OCI-LY1 (cell line): ENCODE measurements around the gene TTC28.
"Not testable (repeated sequence)": the region's sequence is repeated elsewhere in the genome, so short reads cannot be mapped to it uniquely, and the experiment has no call there.

Source experiments
- H2AFZ ChIP-seq: fragments of 200-600 bp; sonication (generic), shearing (Covaris generic); 2 replicates; pipeline ENCODE4 v1.6.0; 2014; ENCODE audit warnings: antibody characterized with exemption, mild to moderate bottlenecking, low read length
- H3F3A ChIP-seq: fragments of 200-600 bp; sonication (generic), shearing (Covaris generic); 2 replicates; pipeline ENCODE4 v1.6.0; 2014; ENCODE audit warnings: mild to moderate bottlenecking, antibody characterized with exemption, low read length, moderate library complexity; ENCODE audit not compliant: insufficient read depth
- H3K27ac ChIP-seq: fragments of 200-600 bp; sonication (generic); 2 replicates; pipeline ENCODE4 v1.5.1; 2014; ENCODE audit warnings: low read length, mixed run types, mild to moderate bottlenecking, low read depth; ENCODE audit not compliant: poor library complexity, severe bottlenecking
- H3K27me3 ChIP-seq: fragments of 200-600 bp; sonication (generic); 2 replicates; pipeline ENCODE4 v1.6.0; 2014; ENCODE audit warnings: antibody characterized with exemption, mild to moderate bottlenecking, low read length, moderate library complexity; ENCODE audit not compliant: insufficient read depth
- H3K36me3 ChIP-seq: fragments of 200-600 bp; sonication (generic); 2 replicates; pipeline ENCODE4 v1.6.1; 2014; ENCODE audit warnings: mild to moderate bottlenecking, antibody characterized with exemption, low read length, moderate library complexity, mixed read lengths; ENCODE audit not compliant: insufficient read depth
- H3K4me1 ChIP-seq: fragments of 200-600 bp; sonication (generic); 2 replicates; pipeline ENCODE4 v1.5.1; 2014; ENCODE audit warnings: mild to moderate bottlenecking, low read length, moderate library complexity; ENCODE audit not compliant: insufficient read depth, severe bottlenecking
- H3K4me2 ChIP-seq: fragments of 200-600 bp; sonication (generic), shearing (Covaris generic); 2 replicates; pipeline ENCODE4 v1.6.1; 2014; ENCODE audit warnings: low read length
- H3K4me3 ChIP-seq: fragments of 200-600 bp; sonication (generic); 2 replicates; pipeline ENCODE4 v1.5.1; 2014; ENCODE audit warnings: low read length, low read depth, mild to moderate bottlenecking, mixed read lengths; ENCODE audit not compliant: poor library complexity, severe bottlenecking
- H3K79me2 ChIP-seq: fragments of 200-600 bp; shearing (Covaris generic); 2 replicates; pipeline ENCODE4 v1.6.1; 2016; ENCODE audit warnings: mixed run types, low read length, mixed read lengths; ENCODE audit not compliant: insufficient read depth
- H3K9ac ChIP-seq: fragments of 200-600 bp; sonication (generic), shearing (Covaris generic); 2 replicates; pipeline ENCODE4 v1.6.1; 2014; ENCODE audit warnings: mild to moderate bottlenecking, low read length, mixed read lengths
- H3K9me2 ChIP-seq: fragments of 200-600 bp; sonication (generic), shearing (Covaris generic); 2 replicates; pipeline ENCODE4 v1.6.1; 2014; ENCODE audit warnings: low read depth, mild to moderate bottlenecking, low read length, mixed read lengths
- H3K9me3 ChIP-seq: fragments of 200-600 bp; shearing (Covaris generic); 2 replicates; pipeline ENCODE4 v1.6.1; 2014; ENCODE audit warnings: low read length, mixed read lengths
- H4K20me1 ChIP-seq: fragments of 200-600 bp; sonication (generic), shearing (Covaris generic); 2 replicates; pipeline ENCODE4 v1.6.0; 2016; ENCODE audit warnings: mild to moderate bottlenecking, low read length; ENCODE audit not compliant: insufficient read depth
- EZH2 ChIP-seq: fragments of 200-600 bp; sonication (generic), shearing (Covaris generic); IDR thresholded peaks from 2 replicates; pipeline ENCODE4 v1.8.0; 2017; ENCODE audit warnings: borderline replicate concordance, mixed run types, mild to moderate bottlenecking, antibody characterized with exemption, low read length, moderate library complexity, mixed read lengths
- TF ChIP-seq, protein P1 (sequence below): fragments of 200-600 bp; sonication (generic), shearing (Covaris generic); IDR thresholded peaks from 2 replicates; pipeline ENCODE4 v1.5.1; 2017; ENCODE audit warnings: mild to moderate bottlenecking, antibody characterized with exemption, low read length, moderate library complexity, mixed read lengths

Gene TTC28

DNA sequence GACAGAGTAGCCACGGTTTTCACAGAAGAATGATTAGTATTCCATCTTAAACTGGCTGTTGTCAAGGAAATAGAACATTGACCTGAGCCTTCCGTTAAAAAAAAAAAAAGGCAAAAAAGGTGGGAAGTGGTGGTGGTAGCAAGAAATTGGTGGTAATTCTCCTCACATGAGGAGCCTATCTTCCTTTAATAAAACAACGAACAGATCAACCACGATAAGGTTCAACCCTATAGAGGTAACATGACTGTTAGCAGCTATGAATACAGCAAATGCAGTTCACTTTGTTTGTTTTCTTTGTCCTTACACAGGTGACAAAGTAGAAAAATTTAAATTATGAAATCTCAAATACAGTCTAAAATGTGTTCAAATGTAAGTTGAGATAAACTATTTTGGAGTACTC is 181.6 kb downstream of the TTC28 start:
- H3K9ac ChIP-seq = no peak overlapping the region
- H4K20me1 ChIP-seq = no peaks in the 10 kb centered on the region
- no peaks in the 10 kb centered on the region for H3K36me3 ChIP-seq
- H3K4me3 ChIP-seq = no peak overlapping the region
- TF ChIP-seq, protein P1, sequence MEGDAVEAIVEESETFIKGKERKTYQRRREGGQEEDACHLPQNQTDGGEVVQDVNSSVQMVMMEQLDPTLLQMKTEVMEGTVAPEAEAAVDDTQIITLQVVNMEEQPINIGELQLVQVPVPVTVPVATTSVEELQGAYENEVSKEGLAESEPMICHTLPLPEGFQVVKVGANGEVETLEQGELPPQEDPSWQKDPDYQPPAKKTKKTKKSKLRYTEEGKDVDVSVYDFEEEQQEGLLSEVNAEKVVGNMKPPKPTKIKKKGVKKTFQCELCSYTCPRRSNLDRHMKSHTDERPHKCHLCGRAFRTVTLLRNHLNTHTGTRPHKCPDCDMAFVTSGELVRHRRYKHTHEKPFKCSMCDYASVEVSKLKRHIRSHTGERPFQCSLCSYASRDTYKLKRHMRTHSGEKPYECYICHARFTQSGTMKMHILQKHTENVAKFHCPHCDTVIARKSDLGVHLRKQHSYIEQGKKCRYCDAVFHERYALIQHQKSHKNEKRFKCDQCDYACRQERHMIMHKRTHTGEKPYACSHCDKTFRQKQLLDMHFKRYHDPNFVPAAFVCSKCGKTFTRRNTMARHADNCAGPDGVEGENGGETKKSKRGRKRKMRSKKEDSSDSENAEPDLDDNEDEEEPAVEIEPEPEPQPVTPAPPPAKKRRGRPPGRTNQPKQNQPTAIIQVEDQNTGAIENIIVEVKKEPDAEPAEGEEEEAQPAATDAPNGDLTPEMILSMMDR = no peak
- no peak for TF ChIP-seq EZH2
- H3K9me2 ChIP-seq = no peaks in the 10 kb centered on the region
- H3K9me3 ChIP-seq = no peaks in the 10 kb centered on the region
- H3K27me3 ChIP-seq = no peaks in the 10 kb centered on the region
- no peaks in the 10 kb centered on the region for H3F3A ChIP-seq
- H3K27ac ChIP-seq = no peak overlapping the region
- no peak overlapping the region for H3K4me2 ChIP-seq
- no peak overlapping the region for H2AFZ ChIP-seq
- no peaks in the 10 kb centered on the region for H3K79me2 ChIP-seq
- no peaks in the 10 kb centered on the region for H3K4me1 ChIP-seq

GRCh38 chr22:28497188-28497587 is 182.5 kb downstream of the TTC28 start:
- no peaks in the 10 kb centered on the region for H3K4me1 ChIP-seq
- H3K9ac ChIP-seq = no peak overlapping the region
- H3K79me2 ChIP-seq = no peaks in the 10 kb centered on the region
- no peaks in the 10 kb centered on the region for H3K9me3 ChIP-seq
- no peaks in the 10 kb centered on the region for H3K36me3 ChIP-seq
- TF ChIP-seq EZH2 = no peak
- TF ChIP-seq, protein P1 = no peak
- H2AFZ ChIP-seq = no peak overlapping the region
- no peak overlapping the region for H3K4me2 ChIP-seq
- H3K27me3 ChIP-seq = no peaks in the 10 kb centered on the region
- H3K9me2 ChIP-seq = no peaks in the 10 kb centered on the region
- no peaks in the 10 kb centered on the region for H3F3A ChIP-seq
- no peaks in the 10 kb centered on the region for H4K20me1 ChIP-seq
- H3K27ac ChIP-seq = no peak overlapping the region
- no peak overlapping the region for H3K4me3 ChIP-seq

GRCh38 chr22:28491289-28491688 is 188.4 kb downstream of the TTC28 start:
- H3F3A ChIP-seq, H3K4me2 ChIP-seq, H2AFZ ChIP-seq, H3K4me3 ChIP-seq, H3K27me3 ChIP-seq, H3K9me2 ChIP-seq, H3K36me3 ChIP-seq, H3K4me1 ChIP-seq, H4K20me1 ChIP-seq, H3K9ac ChIP-seq, H3K27ac ChIP-seq, H3K79me2 ChIP-seq, H3K9me3 ChIP-seq: not testable (repeated sequence)

DNA sequence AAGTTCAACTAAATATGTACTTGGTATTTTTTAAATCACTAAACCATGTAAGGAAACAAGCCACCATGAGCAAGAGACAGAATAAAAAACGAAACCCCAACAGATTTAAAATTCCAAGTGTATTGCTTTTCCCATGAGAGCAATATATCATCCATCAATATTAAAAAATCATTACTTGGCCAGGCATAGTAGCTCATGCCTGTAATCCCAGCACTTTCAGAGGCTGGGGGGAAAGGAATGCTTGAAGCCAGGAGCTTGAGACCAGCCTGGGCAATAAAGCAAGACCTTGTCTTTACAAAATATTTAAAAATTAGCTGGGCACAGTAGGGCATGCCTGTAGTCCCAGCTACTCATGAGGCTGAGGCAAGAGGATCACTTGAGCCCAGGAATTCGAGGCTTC is 190.8 kb downstream of the TTC28 start:
- no peaks in the 10 kb centered on the region for H3K9me3 ChIP-seq
- H3K27ac ChIP-seq = no peak overlapping the region
- H3K36me3 ChIP-seq = no peaks in the 10 kb centered on the region
- no peak overlapping the region for H3K4me2 ChIP-seq
- H2AFZ ChIP-seq = no peak overlapping the region
- no peak overlapping the region for H3K9ac ChIP-seq
- H4K20me1 ChIP-seq = no peaks in the 10 kb centered on the region
- H3K4me1 ChIP-seq = no peaks in the 10 kb centered on the region
- no peaks in the 10 kb centered on the region for H3K79me2 ChIP-seq
- TF ChIP-seq, protein P1 = no peak
- TF ChIP-seq EZH2 = no peak
- no peaks in the 10 kb centered on the region for H3K9me2 ChIP-seq
- no peak overlapping the region for H3K4me3 ChIP-seq
- H3F3A ChIP-seq = no peaks in the 10 kb centered on the region
- H3K27me3 ChIP-seq = no peaks in the 10 kb centered on the region
